SH-SY5Y (cell line): Measurements from ENCODE around the gene IFT43.

Experiments used
- GATA2 ChIP-seq: IDR thresholded peaks from 2 replicates; pipeline ENCODE4 v1.6.1; 2011; ENCODE audit warnings: mild to moderate bottlenecking, low read depth, low read length
- GATA3 ChIP-seq: IDR thresholded peaks from 2 replicates; pipeline ENCODE4 v1.6.1; 2011; ENCODE audit warnings: low read depth, mild to moderate bottlenecking, low read length, moderate library complexity

DNA sequence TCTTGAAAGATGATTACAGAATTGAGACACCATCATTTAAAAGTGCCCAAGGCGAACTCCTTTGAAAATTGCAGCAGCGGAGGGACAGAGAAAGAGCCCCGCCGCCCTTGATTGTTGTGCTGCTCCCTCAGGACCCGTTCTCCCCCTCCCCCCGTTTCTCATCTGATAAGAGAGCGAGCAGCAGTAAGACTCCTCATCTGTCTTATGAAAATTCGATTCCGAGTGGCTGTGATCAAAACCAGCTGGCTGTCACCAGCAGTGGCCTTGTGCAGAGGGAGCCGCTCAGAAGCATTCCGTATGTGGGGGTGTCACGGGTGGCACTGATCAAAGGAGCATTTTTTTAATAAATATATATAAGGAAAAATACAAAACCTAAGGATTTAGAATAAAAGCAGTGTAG is 88.2 kb downstream of the IFT43 start:
- TF ChIP-seq GATA3: peak; percentile 89
- TF ChIP-seq GATA2: peak; percentile 98
